H7 (cell line): ENCODE measurements around the gene ANGPTL3. TPM values are rescaled to one million over a fixed set of nuclear protein-coding genes. Genes with fewer than 3 reads are reported as not detected.
A peak's percentile ranks its signal among the peaks of the same experiment; 100 is the strongest.
"Not testable (repeated sequence)": the region's sequence is repeated elsewhere in the genome, so short reads cannot be mapped to it uniquely, and the experiment has no call there.

Experiments used
- DNase-seq: peaks from one replicate; pipeline ENCODE4 v3.0.0; 2012
- H3K27me3 ChIP-seq: 2 replicates; pipeline ENCODE4 v1.6.0; 2011; ENCODE audit warnings: mild to moderate bottlenecking, low read length; ENCODE audit not compliant: control insufficient read depth, insufficient read depth
- H3K36me3 ChIP-seq: replicated peaks from 2 replicates; pipeline ENCODE4 v1.5.1; 2011; ENCODE audit warnings: low read length; ENCODE audit not compliant: control insufficient read depth, insufficient read depth
- H3K4me3 ChIP-seq: 2 replicates; pipeline ENCODE4 v1.5.1; 2011; ENCODE audit warnings: low read depth, mild to moderate bottlenecking, control low read depth, low read length, moderate library complexity; ENCODE audit not compliant: insufficient read depth
- total RNA-seq: library from RNA; depleted of rRNA; stranded (reverse); fragments of >200 nt; shearing (Covaris generic); gene quantifications from 2 replicates; pipeline ENCODE4 v1.2.3, GENCODE V29; 2014; rRNA removed

ANGPTL3 gene
- 0.04 TPM in 1 of 2 replicates, not detected in the other for total RNA-seq

GRCh38 chr1:62597281-62597680 lies at the start of gene ANGPTL3:
Gene ANGPTL3 (plus strand): TSS chr1:62597520. CDS start chr1:62597567, 47 bp downstream.
- Histone ChIP-seq H3K36me3 (no peaks in the 10 kb centered on the region), H3K27me3 (no peaks in the 10 kb centered on the region), H3K4me3 (no peak within 1 kb of the TSS)
- DNase-seq: no peak

- no peak for DNase-seq
- H3K36me3 ChIP-seq: no peaks in the 10 kb centered on the region
- H3K4me3 ChIP-seq: no peak overlapping the region
- H3K27me3 ChIP-seq: no peaks in the 10 kb centered on the region
Measured at GRCh38 chr1:62561306-62561705, 36.0 kb upstream of the ANGPTL3 start.

GRCh38 chr1:62567182-62567581 lies 30.1 kb upstream of the ANGPTL3 start:
- not testable (repeated sequence) for H3K27me3 ChIP-seq, DNase-seq, H3K36me3 ChIP-seq, H3K4me3 ChIP-seq

- not testable (repeated sequence) for H3K27me3 ChIP-seq, H3K4me3 ChIP-seq
Measured at GRCh38 chr1:62567926-62568325, 29.4 kb upstream of the ANGPTL3 start.

GRCh38 chr1:62571517-62571916 lies 25.8 kb upstream of the ANGPTL3 start:
- H3K36me3 ChIP-seq, H3K4me3 ChIP-seq, DNase-seq, H3K27me3 ChIP-seq: not testable (repeated sequence)

More at GRCh38 chr1:62567926-62568325, 29.4 kb upstream of the ANGPTL3 start:
- not testable (repeated sequence) for H3K36me3 ChIP-seq, DNase-seq

- Histone ChIP-seq H3K36me3 (no peaks in the 10 kb centered on the region), H3K4me3 (no peak overlapping the region), H3K27me3 (no peaks in the 10 kb centered on the region)
- no peak for DNase-seq
Measured at GRCh38 chr1:62572476-62572875, 24.8 kb upstream of the ANGPTL3 start.

- Histone ChIP-seq H3K4me3 (no peak overlapping the region), H3K36me3 (no peaks in the 10 kb centered on the region), H3K27me3 (no peaks in the 10 kb centered on the region)
- no peak for DNase-seq
Measured at GRCh38 chr1:62573675-62574074, 23.6 kb upstream of the ANGPTL3 start.

GRCh38 chr1:62585469-62586155 lies 11.7 kb upstream of the ANGPTL3 start:
- no peaks in the 10 kb centered on the region for H3K36me3 ChIP-seq
- no peaks in the 10 kb centered on the region for H3K27me3 ChIP-seq
- peak; percentile 30 for DNase-seq
- no peak overlapping the region for H3K4me3 ChIP-seq

GRCh38 chr1:62588000-62588399 lies 9.3 kb upstream of the ANGPTL3 start:
- DNase-seq: no peak
- H3K4me3 ChIP-seq: no peak overlapping the region
- H3K36me3 ChIP-seq: no peaks in the 10 kb centered on the region
- H3K27me3 ChIP-seq: no peaks in the 10 kb centered on the region

GRCh38 chr1:62589321-62589720 lies 8.0 kb upstream of the ANGPTL3 start:
- Histone ChIP-seq H3K36me3 (no peaks in the 10 kb centered on the region), H3K27me3 (no peaks in the 10 kb centered on the region), H3K4me3 (no peak overlapping the region)
- no peak for DNase-seq

- DNase-seq: no peak
- Histone ChIP-seq H3K4me3 (no peak overlapping the region), H3K27me3 (no peaks in the 10 kb centered on the region)
Measured at GRCh38 chr1:62590255-62590969, 6.9 kb upstream of the ANGPTL3 start.

GRCh38 chr1:62590970-62591368 lies 6.4 kb upstream of the ANGPTL3 start:
- Histone ChIP-seq H3K36me3 (no peaks in the 10 kb centered on the region), H3K27me3 (no peaks in the 10 kb centered on the region), H3K4me3 (no peak overlapping the region)
- no peak for DNase-seq

More at GRCh38 chr1:62590255-62590969, 6.9 kb upstream of the ANGPTL3 start:
- H3K36me3 ChIP-seq: no peaks in the 10 kb centered on the region

GRCh38 chr1:62593825-62594394 lies 3.4 kb upstream of the ANGPTL3 start:
- H3K27me3 ChIP-seq: no peaks in the 10 kb centered on the region
- H3K36me3 ChIP-seq: no peaks in the 10 kb centered on the region
- no peak for DNase-seq
- H3K4me3 ChIP-seq: no peak overlapping the region

GRCh38 chr1:62595647-62596046 lies 1.7 kb upstream of the ANGPTL3 start:
- H3K4me3 ChIP-seq: no peak overlapping the region
- H3K36me3 ChIP-seq: no peaks in the 10 kb centered on the region
- no peak for DNase-seq
- H3K27me3 ChIP-seq: no peaks in the 10 kb centered on the region

GRCh38 chr1:62599044-62599443 lies 1.7 kb downstream of the ANGPTL3 start:
- Histone ChIP-seq H3K4me3 (no peak overlapping the region), H3K27me3 (no peaks in the 10 kb centered on the region), H3K36me3 (no peaks in the 10 kb centered on the region)
- no peak for DNase-seq
